GM21423 (cell line): ENCODE measurements around the gene IZUMO3.
"Not testable (repeated sequence)": the region's sequence is repeated elsewhere in the genome, so short reads cannot be mapped to it uniquely, and the experiment has no call there.

Experiments
- ATAC-seq: cut with Tn5 transposase; IDR thresholded peaks from one replicate; pipeline ENCODE4 v1.9.1; 2021; ENCODE audit warnings: mild to moderate bottlenecking, moderate library complexity; ENCODE audit not compliant: unreplicated experiment

Gene IZUMO3

GRCh38 chr9:24545847-24546522, at the start of gene IZUMO3:
Gene IZUMO3, minus strand, starts transcription at chr9:24545897. Its CDS starts 248 bp downstream, at chr9:24545649.
- ATAC-seq: no peak

- no peak for ATAC-seq
Measured at GRCh38 chr9:24594234-24594850, 48.6 kb upstream of the IZUMO3 start.

GRCh38 chr9:24590432-24590831, 44.7 kb upstream of the IZUMO3 start:
- ATAC-seq: no peak

- no peak for ATAC-seq
Measured at GRCh38 chr9:24587883-24588282, 42.2 kb upstream of the IZUMO3 start.

GRCh38 chr9:24582146-24583126, 36.7 kb upstream of the IZUMO3 start:
- ATAC-seq: no peak

GRCh38 chr9:24580005-24580404, 34.3 kb upstream of the IZUMO3 start:
- not testable (repeated sequence) for ATAC-seq

- no peak for ATAC-seq
Measured at GRCh38 chr9:24572406-24572805, 26.7 kb upstream of the IZUMO3 start.

GRCh38 chr9:24561957-24562356, 16.3 kb upstream of the IZUMO3 start:
- ATAC-seq: no peak

GRCh38 chr9:24553183-24553552, 7.5 kb upstream of the IZUMO3 start:
- ATAC-seq: no peak

GRCh38 chr9:24552526-24553182, 7.0 kb upstream of the IZUMO3 start:
- ATAC-seq: no peak

GRCh38 chr9:24545285-24545684, 412 bp downstream of the IZUMO3 start:
- no peak for ATAC-seq

GRCh38 chr9:24518545-24518944, 27.2 kb downstream of the IZUMO3 start:
- no peak for ATAC-seq

GRCh38 chr9:24516463-24516862, 29.2 kb downstream of the IZUMO3 start:
- no peak for ATAC-seq

GRCh38 chr9:24509850-24510249, 35.8 kb downstream of the IZUMO3 start:
- ATAC-seq: no peak

GRCh38 chr9:24504521-24504920, 41.2 kb downstream of the IZUMO3 start:
- no peak for ATAC-seq

GRCh38 chr9:24502206-24502937, 43.3 kb downstream of the IZUMO3 start:
- no peak for ATAC-seq

GRCh38 chr9:24500761-24501160, 44.9 kb downstream of the IZUMO3 start:
- no peak for ATAC-seq

- no peak for ATAC-seq
Measured at GRCh38 chr9:24498632-24499031, 47.1 kb downstream of the IZUMO3 start.

GRCh38 chr9:24497671-24498070, 48.0 kb downstream of the IZUMO3 start:
- no peak for ATAC-seq
